ENCODE data around the gene FLT1. TPM values are rescaled to one million over a fixed set of nuclear protein-coding genes. Genes with fewer than 3 reads are reported as not detected.
A peak's percentile ranks its signal among the peaks of the same experiment; 100 is the strongest.

FLT1 gene
- total and polyA plus RNA-seq, 12 donors = 15.2 to 76.3 (median 44.5) TPM

GRCh38 chr13:28413999-28414398 is 80.9 kb downstream of the FLT1 start:
- intact Hi-C loops (cut with DNase I) = no loop called here
- Histone ChIP-seq H3K36me3 (peaks cover 0 to 24% (median 0%) of the 10 kb centered on the region in 9 donors), H3K4me3 (no peak overlapping the region), H3K9me3 (no peaks in the 10 kb centered on the region), H3K27me3 (peaks cover 0 to 5% (median 0%) of the 10 kb centered on the region in 7 donors), H3K27ac (peak overlapping the region in 7 of 10 donors; percentile 21 to 86 (median 75)), H3K4me1 (peaks cover 0 to 70% (median 28%) of the 10 kb centered on the region in 9 donors)
- ATAC-seq = no peak
- 95 to 96% methylated on average over 4 of the region's 4 CpGs for WGBS, 2 donors
- no peak for DNase-seq
- no peak for TF ChIP-seq CTCF (IDR thresholded peaks at IDR 0.05)

- Histone ChIP-seq H3K9me3 (no peaks in the 10 kb centered on the region), H3K36me3 (peaks cover 0 to 15% (median 0%) of the 10 kb centered on the region in 9 donors), H3K27ac (peak overlapping the region; percentile 6 to 86 (median 63)), H3K4me3 (no peak overlapping the region), H3K27me3 (peaks cover 0 to 6% (median 0%) of the 10 kb centered on the region in 7 donors), H3K4me1 (peaks cover 0 to 74% (median 37%) of the 10 kb centered on the region in 9 donors)
- intact Hi-C loops (cut with DNase I) = no loop called here
- WGBS, 2 donors = 53 to 62% methylated on average over 8 of the region's 8 CpGs
- ATAC-seq = peak; percentile 53 to 80 (median 74)
- DNase-seq = peak; percentile 57 to 86
- TF ChIP-seq CTCF (IDR thresholded peaks at IDR 0.05) = no peak
Observed at GRCh38 chr13:28412981-28413380, 81.9 kb downstream of the FLT1 start.

- H3K4me3 ChIP-seq = no peak overlapping the region
- peaks cover 0 to 6% (median 0%) of the 10 kb centered on the region in 7 donors for H3K27me3 ChIP-seq
- peak overlapping the region in 7 of 10 donors; percentile 15 to 86 (median 75) for H3K27ac ChIP-seq
- intact Hi-C loops (cut with DNase I) = no loop called here
- no peaks in the 10 kb centered on the region for H3K9me3 ChIP-seq
- TF ChIP-seq CTCF (IDR thresholded peaks at IDR 0.05) = no peak
- ATAC-seq (no peak), DNase-seq (no peak)
- peaks cover 0 to 82% (median 47%) of the 10 kb centered on the region in 9 donors for H3K4me1 ChIP-seq
- H3K36me3 ChIP-seq = peaks cover 0 to 14% (median 0%) of the 10 kb centered on the region in 9 donors
- WGBS, 2 donors = 34 to 50% methylated on average over 5 of the region's 5 CpGs
Observed at GRCh38 chr13:28411831-28412353, 83.0 kb downstream of the FLT1 start.

- ATAC-seq (no peak), DNase-seq (no peak)
- intact Hi-C loops (cut with DNase I) = no loop called here
- H3K9me3 ChIP-seq = no peaks in the 10 kb centered on the region
- H3K4me3 ChIP-seq = no peak overlapping the region
- peaks cover 0 to 80% (median 49%) of the 10 kb centered on the region in 9 donors for H3K4me1 ChIP-seq
- H3K27me3 ChIP-seq = peaks cover 0 to 6% (median 0%) of the 10 kb centered on the region in 7 donors
- H3K36me3 ChIP-seq = peaks cover 0 to 12% (median 0%) of the 10 kb centered on the region in 9 donors
- TF ChIP-seq CTCF (IDR thresholded peaks at IDR 0.05) = no peak
- 46 to 57% methylated on average over 2 of the region's 2 CpGs for WGBS, 2 donors
- H3K27ac ChIP-seq = peak overlapping the region in 6 of 10 donors; percentile 8 to 86 (median 68)
Observed at GRCh38 chr13:28410096-28410495, 84.8 kb downstream of the FLT1 start.
